22Rv1 (cell line): Measurements from ENCODE around the gene CMTM6.

Source experiments
- CTCF ChIP-seq: fragments of 450-650 bp; IDR thresholded peaks from 2 replicates; pipeline ENCODE4 v1.5.1; 2017; ENCODE audit warnings: mild to moderate bottlenecking
- ZFX ChIP-seq: fragments of 450-650 bp; IDR thresholded peaks from 2 replicates; pipeline ENCODE4 v1.6.1; 2017; ENCODE audit warnings: antibody characterized with exemption, borderline replicate concordance

DNA sequence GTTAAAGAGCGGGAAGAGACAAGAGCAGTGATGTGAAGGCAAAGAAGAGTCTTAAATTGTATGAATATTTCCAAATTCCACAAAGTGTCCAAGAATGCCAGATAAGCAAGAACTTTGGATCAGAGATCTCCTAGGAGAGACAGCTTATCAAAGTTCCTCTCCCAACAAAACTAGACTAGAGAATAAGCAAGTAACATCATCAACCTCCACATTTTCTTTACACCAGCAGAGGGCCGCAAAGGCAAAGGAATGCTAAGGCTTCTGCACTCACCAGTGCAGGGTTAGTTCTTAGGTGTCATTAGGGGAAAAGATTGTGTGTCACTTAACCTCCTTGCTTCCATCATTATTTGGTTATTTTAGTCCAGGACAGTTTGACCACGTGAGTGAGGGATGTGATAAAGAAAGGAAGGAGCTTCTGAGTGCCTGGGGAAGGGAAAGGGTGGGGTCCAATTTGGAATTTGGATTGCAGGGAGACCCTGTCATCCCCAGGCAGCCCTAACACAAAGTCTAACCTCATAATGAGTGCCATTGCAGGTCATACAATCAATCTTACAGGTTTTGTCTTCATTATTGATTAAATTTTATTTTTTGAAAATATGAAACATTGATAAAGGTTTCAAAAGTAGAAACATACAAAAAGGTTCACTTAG, 7.5 kb upstream of the CMTM6 start:
- TF ChIP-seq CTCF: peak; percentile 77
- TF ChIP-seq ZFX: no peak
